NCI-H1092 (cell line): ENCODE data around the gene FHIT.

ENCODE experiments used
- DNase-seq: peaks from one replicate; lab custom pipeline; 2025; lab: John Stamatoyannopoulos, UW

The FHIT gene

GRCh38 chr3:60325610-60326170 lies 925.6 kb downstream of the FHIT start:
- no peak for DNase-seq

GRCh38 chr3:60323651-60324050 lies 927.6 kb downstream of the FHIT start:
- DNase-seq = no peak

GRCh38 chr3:60323180-60323579 lies 928.1 kb downstream of the FHIT start:
- DNase-seq = no peak

GRCh38 chr3:60322298-60322856 lies 928.9 kb downstream of the FHIT start:
- DNase-seq = no peak

- no peak for DNase-seq
Measured at GRCh38 chr3:60319179-60319858, 931.9 kb downstream of the FHIT start.

- no peak for DNase-seq
Measured at GRCh38 chr3:60316121-60316797, 935.0 kb downstream of the FHIT start.

GRCh38 chr3:60313951-60314461 lies 937.2 kb downstream of the FHIT start:
- DNase-seq = no peak

- DNase-seq = no peak
Measured at GRCh38 chr3:60313231-60313798, 937.9 kb downstream of the FHIT start.

- DNase-seq = no peak
Measured at GRCh38 chr3:60309539-60310268, 941.5 kb downstream of the FHIT start.

- DNase-seq = no peak
Measured at GRCh38 chr3:60308808-60309207, 942.4 kb downstream of the FHIT start.

GRCh38 chr3:60307562-60308199 lies 943.6 kb downstream of the FHIT start:
- DNase-seq = no peak

GRCh38 chr3:60304112-60304511 lies 947.1 kb downstream of the FHIT start:
- no peak for DNase-seq

GRCh38 chr3:60303160-60303559 lies 948.1 kb downstream of the FHIT start:
- DNase-seq = no peak

GRCh38 chr3:60301142-60301541 lies 950.1 kb downstream of the FHIT start:
- DNase-seq = no peak

- no peak for DNase-seq
Measured at GRCh38 chr3:60298141-60298540, 953.1 kb downstream of the FHIT start.

- DNase-seq = no peak
Measured at GRCh38 chr3:60294181-60294580, 957.1 kb downstream of the FHIT start.

GRCh38 chr3:60291115-60291514 lies 960.1 kb downstream of the FHIT start:
- DNase-seq = no peak

- no peak for DNase-seq
Measured at GRCh38 chr3:60290122-60290492, 961.1 kb downstream of the FHIT start.

- no peak for DNase-seq
Measured at GRCh38 chr3:60289341-60290121, 961.7 kb downstream of the FHIT start.

- DNase-seq = no peak
Measured at GRCh38 chr3:60282866-60283265, 968.4 kb downstream of the FHIT start.

GRCh38 chr3:60281970-60282369 lies 969.3 kb downstream of the FHIT start:
- no peak for DNase-seq
